ENCODE results near the gene ESYT1. TPM values are rescaled to one million over a fixed set of nuclear protein-coding genes. Genes with fewer than 3 reads are reported as not detected.
A peak's percentile ranks its signal among the peaks of the same experiment; 100 is the strongest.

The ESYT1 gene
- total RNA-seq, 1 donor from 2014 or later = 75.3 TPM

DNA sequence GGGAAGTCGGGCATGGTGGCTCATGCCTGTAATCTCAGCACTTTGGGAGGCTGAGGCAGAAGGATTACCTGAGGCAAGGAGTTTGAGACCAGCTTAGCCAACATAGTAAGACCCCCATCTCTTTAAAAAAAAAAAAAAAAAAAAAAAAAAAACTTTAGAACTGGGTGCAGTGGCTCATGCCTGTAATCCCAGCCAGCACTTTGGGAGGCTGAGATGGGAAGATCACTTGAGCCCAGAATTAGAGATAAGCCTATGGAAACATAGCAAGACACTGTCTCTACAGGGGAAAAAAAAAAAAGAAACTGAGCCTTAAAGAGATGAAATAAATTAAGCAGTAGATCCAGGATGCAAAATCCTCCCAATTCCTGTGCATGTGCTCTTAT, 25.4 kb upstream of the ESYT1 start:
- H3K27ac ChIP-seq = no peak overlapping the region
- no peaks in the 10 kb centered on the region for H3K9me3 Mint-ChIP-seq

DNA sequence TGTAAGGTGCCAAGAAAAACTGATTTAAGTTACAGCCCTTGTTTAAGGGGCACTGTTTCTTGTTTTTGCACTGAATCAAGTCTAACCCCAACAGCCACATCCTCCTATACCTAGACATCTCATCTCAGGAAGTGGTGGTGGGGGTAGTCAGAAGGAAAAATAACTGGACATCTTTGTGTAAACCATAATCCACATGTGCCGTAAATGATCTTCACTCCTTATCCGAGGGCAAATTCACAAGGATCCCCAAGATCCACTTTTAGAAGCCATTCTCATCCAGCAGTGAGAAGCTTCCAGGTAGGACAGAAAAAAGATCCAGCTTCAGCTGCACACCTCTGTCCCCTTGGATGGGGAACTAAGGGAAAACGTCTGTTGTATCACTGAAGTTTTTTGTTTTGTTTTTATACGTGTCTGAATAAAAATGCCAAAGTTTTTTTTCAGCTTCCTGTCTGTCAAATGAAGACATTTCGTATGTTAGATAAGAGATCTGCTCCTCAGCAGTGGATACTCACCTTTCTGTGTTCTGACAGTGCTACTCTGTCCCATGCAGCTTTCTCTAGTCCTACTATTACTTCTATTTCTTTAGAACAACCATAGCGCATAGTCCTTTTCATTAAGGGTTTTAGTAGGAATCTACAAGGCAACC, 24.9 kb upstream of the ESYT1 start:
- H4K20me1 ChIP-seq (ENCODE audit: low read depth) = peaks cover 30% of the 10 kb centered on the region
- H2AFZ ChIP-seq (replicated peaks) = no peak overlapping the region
- H3K4me3 Mint-ChIP-seq = peak overlapping the region; percentile 93
- DNase-seq (ENCODE audit: low spot score) = no peak
- H3K4me2 ChIP-seq = peak overlapping the region; percentile 74
- H3K4me1 Mint-ChIP-seq = peaks cover 24% of the 10 kb centered on the region
- H3K36me3 ChIP-seq = peaks cover 10% of the 10 kb centered on the region
- H3K27me3 Mint-ChIP-seq (ENCODE audit: insufficient read depth, low read depth) = peaks cover 3% of the 10 kb centered on the region
- no peaks in the 10 kb centered on the region for H3K9me3 Mint-ChIP-seq
- H3K36me3 Mint-ChIP-seq = peaks cover 4% of the 10 kb centered on the region
- peaks cover 46% of the 10 kb centered on the region for H3K79me2 ChIP-seq (ENCODE audit: low read depth)
- H3K9ac ChIP-seq = peak overlapping the region; percentile 50
- peak overlapping the region; percentile 48 for H3K27ac ChIP-seq
- H3K27me3 ChIP-seq = no peaks in the 10 kb centered on the region
- TF ChIP-seq, protein P1, sequence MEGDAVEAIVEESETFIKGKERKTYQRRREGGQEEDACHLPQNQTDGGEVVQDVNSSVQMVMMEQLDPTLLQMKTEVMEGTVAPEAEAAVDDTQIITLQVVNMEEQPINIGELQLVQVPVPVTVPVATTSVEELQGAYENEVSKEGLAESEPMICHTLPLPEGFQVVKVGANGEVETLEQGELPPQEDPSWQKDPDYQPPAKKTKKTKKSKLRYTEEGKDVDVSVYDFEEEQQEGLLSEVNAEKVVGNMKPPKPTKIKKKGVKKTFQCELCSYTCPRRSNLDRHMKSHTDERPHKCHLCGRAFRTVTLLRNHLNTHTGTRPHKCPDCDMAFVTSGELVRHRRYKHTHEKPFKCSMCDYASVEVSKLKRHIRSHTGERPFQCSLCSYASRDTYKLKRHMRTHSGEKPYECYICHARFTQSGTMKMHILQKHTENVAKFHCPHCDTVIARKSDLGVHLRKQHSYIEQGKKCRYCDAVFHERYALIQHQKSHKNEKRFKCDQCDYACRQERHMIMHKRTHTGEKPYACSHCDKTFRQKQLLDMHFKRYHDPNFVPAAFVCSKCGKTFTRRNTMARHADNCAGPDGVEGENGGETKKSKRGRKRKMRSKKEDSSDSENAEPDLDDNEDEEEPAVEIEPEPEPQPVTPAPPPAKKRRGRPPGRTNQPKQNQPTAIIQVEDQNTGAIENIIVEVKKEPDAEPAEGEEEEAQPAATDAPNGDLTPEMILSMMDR (IDR thresholded peaks at IDR 0.05) = no peak
- TF ChIP-seq EZH2 (IDR thresholded peaks at IDR 0.05) (no peak), EZH2phosphoT487 (IDR thresholded peaks at IDR 0.05) (no peak)
- no peaks in the 10 kb centered on the region for H3K9me3 ChIP-seq (ENCODE audit: low read depth)
- peak overlapping the region; percentile 83 for H3K4me3 ChIP-seq
- peaks cover 16% of the 10 kb centered on the region for H3F3A ChIP-seq (ENCODE audit: low read depth)
- peaks cover 11% of the 10 kb centered on the region for H3K4me1 ChIP-seq
- H3K27ac Mint-ChIP-seq = peak overlapping the region; percentile 59

More for the DNA sequence above, 25.4 kb upstream of the ESYT1 start:
- Histone ChIP-seq H3K4me3 (no peak overlapping the region), H3K9ac (no peak overlapping the region), H3K79me2 (ENCODE audit: low read depth) (peaks cover 41% of the 10 kb centered on the region), H3F3A (ENCODE audit: low read depth) (peaks cover 11% of the 10 kb centered on the region), H2AFZ (replicated peaks) (no peak overlapping the region), H3K36me3 (peaks cover 7% of the 10 kb centered on the region), H3K4me1 (peaks cover 11% of the 10 kb centered on the region), H3K4me2 (no peak overlapping the region), H3K9me3 (ENCODE audit: low read depth) (no peaks in the 10 kb centered on the region), H4K20me1 (ENCODE audit: low read depth) (peaks cover 25% of the 10 kb centered on the region), H3K27me3 (no peaks in the 10 kb centered on the region)
- Mint-ChIP-seq H3K4me1 (peaks cover 24% of the 10 kb centered on the region), H3K27me3 (ENCODE audit: insufficient read depth, low read depth) (peaks cover 3% of the 10 kb centered on the region), H3K27ac (peak overlapping the region; percentile 59), H3K4me3 (peak overlapping the region; percentile 93), H3K36me3 (peaks cover 4% of the 10 kb centered on the region)
- TF ChIP-seq, protein P1 (IDR thresholded peaks at IDR 0.05) = no peak
- TF ChIP-seq EZH2 (IDR thresholded peaks at IDR 0.05) = no peak
- TF ChIP-seq EZH2phosphoT487 (IDR thresholded peaks at IDR 0.05) = no peak
- DNase-seq (ENCODE audit: low spot score) = no peak

DNA sequence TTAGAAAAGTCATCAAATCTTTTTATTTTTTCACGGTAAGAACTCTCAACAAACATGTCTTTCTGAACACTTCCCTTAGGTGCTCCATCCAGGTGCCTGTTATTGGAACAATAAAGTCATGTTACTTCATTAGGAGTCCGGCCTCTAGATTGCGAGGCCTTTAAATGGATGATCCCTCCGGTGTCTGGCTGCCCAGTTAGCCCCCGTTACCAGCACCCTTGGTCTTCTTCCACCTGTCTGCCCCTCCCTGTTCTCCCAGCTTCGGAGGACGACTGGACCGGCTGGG, 24.3 kb upstream of the ESYT1 start:
- Mint-ChIP-seq H3K4me3 (peak overlapping the region; percentile 93), H3K4me1 (peaks cover 24% of the 10 kb centered on the region), H3K27me3 (ENCODE audit: insufficient read depth, low read depth) (peaks cover 3% of the 10 kb centered on the region), H3K9me3 (no peaks in the 10 kb centered on the region), H3K27ac (peak overlapping the region; percentile 81), H3K36me3 (peaks cover 9% of the 10 kb centered on the region)
- Histone ChIP-seq H3K4me1 (peaks cover 11% of the 10 kb centered on the region), H3K4me2 (peak overlapping the region; percentile 74), H3K9ac (peak overlapping the region; percentile 50), H2AFZ (replicated peaks) (peak overlapping the region; percentile 46), H3K27me3 (no peaks in the 10 kb centered on the region), H4K20me1 (ENCODE audit: low read depth) (peaks cover 30% of the 10 kb centered on the region), H3K79me2 (ENCODE audit: low read depth) (peaks cover 46% of the 10 kb centered on the region), H3K36me3 (peaks cover 12% of the 10 kb centered on the region), H3F3A (ENCODE audit: low read depth) (peaks cover 18% of the 10 kb centered on the region), H3K9me3 (ENCODE audit: low read depth) (no peaks in the 10 kb centered on the region), H3K4me3 (peak overlapping the region; percentile 83), H3K27ac (peak overlapping the region; percentile 48)
- no peak for DNase-seq (ENCODE audit: low spot score)
- TF ChIP-seq EZH2 (IDR thresholded peaks at IDR 0.05) (no peak), EZH2phosphoT487 (IDR thresholded peaks at IDR 0.05) (no peak)
- TF ChIP-seq, protein P1 (IDR thresholded peaks at IDR 0.05) = no peak

All from neural progenitor cell (in vitro differentiated cells).